HG03103 (cell line): ENCODE data around the gene S100A7.
"Not testable (repeated sequence)": the region's sequence is repeated elsewhere in the genome, so short reads cannot be mapped to it uniquely, and the experiment has no call there.

Source experiments
- ATAC-seq: cut with Tn5 transposase; IDR thresholded peaks from one replicate; pipeline ENCODE4 v1.9.1; 2021; ENCODE audit warnings: low read depth; ENCODE audit not compliant: unreplicated experiment

S100A7 gene

GRCh38 chr1:153478047-153478691 is 17.7 kb upstream of the S100A7 start:
- no peak for ATAC-seq

GRCh38 chr1:153476491-153477093 is 16.1 kb upstream of the S100A7 start:
- ATAC-seq, result no peak

- ATAC-seq, result no peak
Observed at GRCh38 chr1:153475282-153475681, 14.8 kb upstream of the S100A7 start.

- no peak for ATAC-seq
Observed at GRCh38 chr1:153474347-153474746, 13.9 kb upstream of the S100A7 start.

- no peak for ATAC-seq
Observed at GRCh38 chr1:153470707-153471106, 10.3 kb upstream of the S100A7 start.

- no peak for ATAC-seq
Observed at GRCh38 chr1:153466908-153467307, 6.5 kb upstream of the S100A7 start.

- ATAC-seq, result no peak
Observed at GRCh38 chr1:153465811-153466636, 5.6 kb upstream of the S100A7 start.

- not testable (repeated sequence) for ATAC-seq
Observed at GRCh38 chr1:153462741-153463140, 2.3 kb upstream of the S100A7 start.

GRCh38 chr1:153459655-153460054 is 796 bp downstream of the S100A7 start:
- ATAC-seq, result no peak

- no peak for ATAC-seq
Observed at GRCh38 chr1:153456396-153456795, 4.1 kb downstream of the S100A7 start.

- not testable (repeated sequence) for ATAC-seq
Observed at GRCh38 chr1:153448851-153449250, 11.6 kb downstream of the S100A7 start.

GRCh38 chr1:153447498-153448170 is 12.8 kb downstream of the S100A7 start:
- no peak for ATAC-seq

- no peak for ATAC-seq
Observed at GRCh38 chr1:153444078-153444477, 16.4 kb downstream of the S100A7 start.

GRCh38 chr1:153443486-153443885 is 17.0 kb downstream of the S100A7 start:
- ATAC-seq, result no peak

GRCh38 chr1:153441238-153441755 is 19.2 kb downstream of the S100A7 start:
- ATAC-seq, result no peak

- no peak for ATAC-seq
Observed at GRCh38 chr1:153439273-153439672, 21.2 kb downstream of the S100A7 start.

GRCh38 chr1:153438599-153438998 is 21.9 kb downstream of the S100A7 start:
- ATAC-seq, result no peak

- ATAC-seq, result no peak
Observed at GRCh38 chr1:153437236-153437635, 23.2 kb downstream of the S100A7 start.

GRCh38 chr1:153434746-153435455 is 25.6 kb downstream of the S100A7 start:
- ATAC-seq, result no peak
